RCC 7860 (cell line): ENCODE measurements around the gene PDCD1LG2.
"Not testable (repeated sequence)": the region's sequence is repeated elsewhere in the genome, so short reads cannot be mapped to it uniquely, and the experiment has no call there.

ENCODE experiments used
- DNase-seq: peaks from one replicate; pipeline ENCODE4 v3.0.0-alpha.2; 2015; ENCODE audit warnings: low spot score
- FAIRE-seq: peaks from 2 replicates; lab custom pipeline; 2012; peaks lifted over from hg19 to GRCh38; lab: Jason Lieb, UNC

PDCD1LG2 gene

DNA sequence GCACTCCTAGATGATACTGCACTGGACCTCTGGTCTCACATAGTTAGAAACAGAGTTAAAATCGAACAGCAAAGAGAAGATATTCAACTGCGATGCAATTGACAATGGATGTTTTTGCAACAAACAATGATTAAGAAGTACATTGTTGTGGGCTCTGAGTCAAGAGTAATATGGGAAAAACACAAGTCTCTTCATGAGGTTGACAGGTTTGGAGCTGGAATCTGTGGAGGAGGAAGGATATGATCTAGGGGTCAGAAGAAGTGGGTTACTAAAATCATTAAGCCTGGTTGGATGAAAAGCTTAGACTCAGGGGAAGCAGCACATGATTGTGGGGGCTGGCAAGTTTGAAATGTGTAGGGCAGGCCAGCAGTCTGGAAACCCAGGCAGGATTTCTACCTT, 53.1 kb downstream of the PDCD1LG2 start:
- FAIRE-seq: no peak
- no peak for DNase-seq

DNA sequence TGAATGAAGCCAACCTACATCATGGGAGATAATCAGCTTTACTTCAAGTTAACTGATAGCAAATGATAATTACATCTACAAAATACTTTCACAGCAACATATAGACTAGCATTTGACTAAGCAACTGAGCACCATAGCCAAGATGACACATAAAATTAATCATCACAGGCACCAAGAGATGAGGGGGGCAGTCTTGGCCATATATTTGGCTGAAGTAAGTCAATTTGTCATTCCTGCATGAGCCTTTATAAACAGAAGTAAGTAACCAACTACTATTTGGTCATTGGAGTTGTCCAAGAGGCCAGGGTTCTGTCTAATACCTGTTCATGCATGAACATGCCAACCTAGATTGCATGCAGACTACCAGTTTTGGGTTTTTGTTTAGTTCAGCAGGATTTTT, 53.6 kb downstream of the PDCD1LG2 start:
- FAIRE-seq (peak; percentile 35), DNase-seq (peak; percentile 50)

DNA sequence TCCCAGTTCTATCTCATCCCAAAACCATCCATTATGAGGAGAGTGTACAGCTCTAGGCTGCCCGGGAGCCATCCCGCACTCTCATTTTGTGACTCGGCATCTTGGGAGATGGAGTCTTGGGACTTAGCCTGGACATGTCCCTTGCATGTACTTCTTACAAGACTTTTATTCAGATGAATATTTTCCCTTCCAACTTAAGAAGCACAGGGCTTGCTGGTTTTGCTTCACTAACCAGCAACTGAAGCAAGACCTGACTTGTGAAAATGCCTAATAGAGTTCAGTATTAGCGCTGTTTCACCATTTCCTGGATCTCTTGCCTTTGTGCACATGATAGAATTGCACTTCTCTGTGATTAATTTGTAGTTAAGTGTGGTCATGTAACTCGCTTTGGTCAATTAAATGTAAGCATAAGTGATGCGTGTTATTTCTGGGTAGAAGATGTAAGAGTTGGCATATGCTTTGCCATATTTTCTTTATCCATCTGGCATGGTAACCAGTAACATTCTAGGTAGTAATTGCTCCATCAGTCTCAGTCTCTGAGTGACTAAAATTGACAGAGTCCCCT, 55.8 kb downstream of the PDCD1LG2 start:
- peak; percentile 83 for FAIRE-seq
- peak; percentile 41 for DNase-seq

DNA sequence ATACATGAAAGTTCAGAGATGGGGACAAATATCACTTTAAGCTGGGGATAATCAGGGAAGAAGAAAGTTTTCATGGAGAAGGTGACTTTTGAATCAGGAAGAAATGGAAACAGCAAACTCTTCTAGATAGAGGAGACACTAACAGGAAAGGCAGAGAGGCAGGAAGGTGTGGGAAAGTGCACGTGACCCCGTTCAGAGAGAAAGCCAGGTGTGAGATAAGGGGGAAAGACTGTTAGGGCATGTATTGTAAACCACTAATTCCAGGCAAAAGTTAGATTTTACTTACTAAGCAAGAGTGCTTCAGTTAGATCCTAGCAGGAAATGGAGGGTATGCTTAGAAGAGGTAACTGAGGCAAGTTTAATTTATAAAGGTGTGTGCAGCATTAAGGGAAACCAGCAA, 58.5 kb downstream of the PDCD1LG2 start:
- FAIRE-seq (no peak), DNase-seq (no peak)

DNA sequence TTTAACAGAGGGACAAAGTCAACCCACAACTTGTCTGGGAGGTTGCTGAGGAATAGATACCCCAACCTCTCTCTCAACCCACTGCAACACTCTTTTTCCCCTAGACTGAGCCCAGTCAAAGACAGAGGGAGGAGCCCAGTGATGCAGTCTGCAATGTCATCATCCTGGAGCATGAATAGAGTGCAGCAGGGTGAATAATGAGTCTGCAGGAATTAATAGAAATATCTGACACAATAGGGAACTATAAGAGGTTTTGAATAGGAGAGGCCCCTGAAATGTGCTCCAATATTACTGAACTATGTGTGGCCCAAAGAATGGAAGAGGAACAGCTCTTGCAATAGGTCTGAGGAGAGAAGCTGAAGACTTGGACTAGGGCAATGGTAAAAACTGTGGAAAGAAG, 59.1 kb downstream of the PDCD1LG2 start:
- DNase-seq: no peak
- FAIRE-seq: no peak

DNA sequence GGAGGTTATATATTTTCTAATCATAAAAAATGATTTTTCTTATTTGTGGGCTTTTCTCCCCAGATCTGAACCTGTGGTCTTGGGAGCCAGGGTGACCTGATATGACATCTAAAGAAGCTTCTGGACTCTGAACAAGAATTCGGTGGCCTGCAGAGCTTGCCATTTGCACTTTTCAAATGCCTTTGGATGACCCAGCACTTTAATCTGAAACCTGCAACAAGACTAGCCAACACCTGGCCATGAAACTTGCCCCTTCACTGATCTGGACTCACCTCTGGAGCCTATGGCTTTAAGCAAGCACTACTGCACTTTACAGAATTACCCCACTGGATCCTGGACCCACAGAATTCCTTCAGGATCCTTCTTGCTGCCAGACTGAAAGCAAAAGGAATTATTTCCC, 59.6 kb downstream of the PDCD1LG2 start:
- no peak for FAIRE-seq
- no peak for DNase-seq

DNA sequence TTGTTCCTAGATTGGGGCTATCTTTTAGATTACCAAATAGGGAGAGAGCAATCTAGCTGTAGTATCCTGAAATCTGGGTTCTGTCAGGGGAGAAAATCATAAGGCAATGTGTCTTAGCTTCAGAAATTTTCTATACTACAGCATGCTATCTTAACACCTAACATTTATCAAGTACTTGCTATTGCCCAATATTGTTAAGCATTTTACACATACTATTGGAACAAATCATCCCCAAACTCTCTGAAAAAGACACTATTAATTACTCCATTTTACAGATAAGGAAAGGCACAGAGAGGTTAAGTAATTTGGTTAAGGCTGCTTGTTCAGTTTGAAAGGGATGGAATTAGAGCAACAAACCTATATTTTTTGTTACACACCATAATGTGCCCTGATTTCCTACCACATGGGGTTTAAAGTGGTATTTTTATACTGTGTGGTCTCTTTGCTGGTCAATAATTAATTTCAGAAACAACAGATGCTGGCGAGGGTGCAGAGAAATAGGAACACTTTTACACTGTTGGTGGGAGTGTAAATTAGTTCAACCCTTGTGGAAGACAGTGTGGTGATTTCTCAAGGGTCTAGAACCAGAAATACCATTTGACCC, 61.4 kb downstream of the PDCD1LG2 start:
- FAIRE-seq: no peak

DNA sequence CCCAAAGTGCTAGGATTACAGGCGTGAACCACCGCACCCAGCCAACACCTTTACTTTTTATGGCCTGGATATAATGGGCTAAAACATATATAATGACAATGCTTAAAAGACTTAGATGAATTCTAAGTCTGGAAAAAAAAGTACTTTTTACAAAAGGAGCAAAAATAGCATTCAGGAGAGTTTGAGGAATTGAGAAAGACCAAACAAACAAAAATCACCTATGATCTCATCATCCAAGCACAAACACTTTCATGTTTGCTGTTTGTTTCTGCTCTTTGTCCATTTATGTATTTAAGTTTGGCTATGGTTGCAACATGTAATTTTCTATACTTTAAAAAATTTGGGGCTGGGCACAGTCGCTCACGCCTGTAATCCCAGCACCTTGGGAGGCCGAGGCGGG, 63.8 kb downstream of the PDCD1LG2 start:
- FAIRE-seq: no peak

More for the DNA sequence above, 61.4 kb downstream of the PDCD1LG2 start:
- no peak for DNase-seq

DNA sequence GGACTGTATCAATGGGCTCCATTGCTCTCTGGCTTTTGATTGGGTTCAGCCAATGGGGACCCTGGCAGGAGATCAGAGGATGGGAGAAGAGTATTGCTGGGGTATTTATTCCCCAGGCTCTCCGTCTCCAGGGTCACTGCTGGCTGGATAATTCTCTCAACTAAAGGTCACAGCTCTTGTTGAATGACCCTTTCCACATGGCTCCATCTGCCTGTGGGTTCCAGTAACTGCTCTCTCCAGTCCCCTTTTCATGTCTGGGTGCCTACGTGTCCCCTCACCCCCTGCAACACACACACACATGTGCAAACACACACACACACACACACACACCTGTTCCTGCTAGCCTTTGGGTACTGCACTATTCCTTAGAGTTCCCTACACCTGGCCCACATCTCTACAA, 64.7 kb downstream of the PDCD1LG2 start:
- no peak for FAIRE-seq
- no peak for DNase-seq

More for the DNA sequence above, 63.8 kb downstream of the PDCD1LG2 start:
- DNase-seq: no peak

DNA sequence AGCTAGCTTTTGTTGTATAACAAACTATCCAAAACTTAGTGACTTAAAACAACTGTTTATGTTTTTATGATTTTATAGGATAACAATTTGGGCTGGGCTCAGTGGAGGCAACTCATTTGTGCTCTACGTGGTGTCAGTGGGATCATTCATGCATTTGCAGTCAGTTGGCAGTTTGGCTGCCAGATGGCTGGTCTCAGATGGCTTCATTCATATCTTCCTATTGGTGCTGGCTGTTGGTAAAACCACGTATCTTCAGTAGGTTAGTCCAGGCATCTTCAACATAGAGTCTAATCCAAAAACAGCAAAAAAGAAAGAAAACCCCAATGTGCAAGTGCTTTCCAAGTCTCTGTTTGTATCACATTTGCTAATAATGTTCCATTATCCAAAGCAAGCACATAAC, 66.9 kb downstream of the PDCD1LG2 start:
- DNase-seq (no peak), FAIRE-seq (no peak)

DNA sequence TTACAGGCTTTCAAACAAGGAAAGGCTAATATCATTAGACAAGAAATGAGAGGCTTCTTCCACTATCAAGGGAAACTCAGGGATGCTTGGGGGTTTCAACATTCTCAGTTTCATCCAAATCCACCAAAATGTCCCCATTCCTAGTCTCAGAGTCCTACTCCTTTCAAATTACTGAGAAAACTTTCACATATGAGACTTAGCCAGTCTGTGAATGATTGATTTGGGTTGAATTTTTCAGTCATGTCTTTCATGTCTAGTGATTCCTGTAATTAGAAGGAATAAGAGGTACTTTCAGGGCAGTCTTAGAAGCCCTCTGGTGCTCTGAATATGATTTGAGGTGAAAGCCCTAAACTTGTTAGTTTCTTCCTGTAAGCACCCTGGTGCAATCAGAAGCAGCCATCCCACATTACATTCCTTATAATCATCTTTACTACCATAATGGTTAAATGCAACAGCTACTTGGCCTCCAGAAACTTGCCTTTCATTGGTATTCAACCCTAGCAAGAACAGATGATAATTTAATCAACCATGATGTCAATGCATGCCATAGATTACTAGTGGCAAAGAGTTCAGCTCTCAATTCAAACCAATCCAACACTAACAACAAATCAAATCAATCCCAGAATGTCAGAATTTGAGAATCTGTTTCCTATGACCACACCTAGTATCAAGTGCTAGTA, 67.8 kb downstream of the PDCD1LG2 start:
- no peak for FAIRE-seq
- DNase-seq: no peak

DNA sequence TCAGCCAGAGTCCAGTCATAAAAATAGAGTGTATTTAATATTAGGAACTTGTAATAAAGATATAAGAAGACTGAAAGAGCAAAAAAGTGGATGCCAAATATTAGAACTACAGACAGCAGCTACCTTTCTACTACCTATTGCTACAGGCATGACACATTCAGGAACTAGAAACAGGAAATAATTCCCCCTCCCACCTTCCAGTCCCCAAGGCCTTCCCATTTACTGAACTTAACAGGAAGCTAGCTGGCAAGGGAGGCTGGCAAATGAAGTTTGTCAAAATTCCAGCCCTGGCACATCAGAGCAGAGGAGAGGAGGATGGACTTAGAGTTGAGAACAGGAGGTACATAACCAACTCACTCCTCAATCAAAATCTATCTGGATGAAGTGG, 68.4 kb downstream of the PDCD1LG2 start:
- no peak for FAIRE-seq
- DNase-seq: no peak

DNA sequence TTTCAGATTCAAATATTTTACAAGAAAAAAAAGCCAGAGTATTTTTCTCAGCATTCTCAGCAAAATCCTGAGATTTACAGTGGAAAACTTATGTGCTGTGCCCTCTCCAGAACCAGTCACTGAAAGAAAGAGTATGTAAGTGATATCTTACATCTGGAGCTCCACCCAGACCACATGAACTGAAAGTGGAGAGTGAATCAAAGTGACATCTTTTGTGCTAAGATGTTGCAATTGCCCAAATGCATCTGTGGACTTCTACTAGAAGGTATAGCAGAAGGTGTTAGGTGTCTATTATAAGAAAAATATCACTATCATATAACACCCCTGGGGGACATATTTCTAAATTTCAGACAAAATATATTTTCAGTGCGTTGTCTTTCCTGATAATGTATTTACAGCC, 69.5 kb downstream of the PDCD1LG2 start:
- FAIRE-seq: no peak

DNA sequence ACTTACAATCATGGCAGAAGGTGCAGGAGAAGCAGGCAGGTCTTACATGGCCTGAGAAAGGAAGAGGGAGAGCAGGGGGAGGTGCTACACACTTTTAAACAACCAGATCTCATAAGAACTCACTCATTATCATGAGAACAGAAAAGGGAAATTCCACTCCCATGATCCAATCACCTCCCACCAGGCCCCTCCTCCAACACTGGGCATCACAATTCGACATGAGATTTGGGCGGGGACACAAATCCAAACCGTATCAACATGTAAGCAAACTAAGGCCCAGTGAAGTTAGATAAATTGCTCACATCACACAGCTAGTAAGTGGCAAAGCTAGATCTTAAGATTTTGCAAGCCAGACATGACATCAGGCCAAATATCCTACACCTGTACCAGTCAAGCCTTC, 70.3 kb downstream of the PDCD1LG2 start:
- no peak for FAIRE-seq
- DNase-seq: no peak

More for the DNA sequence above, 69.5 kb downstream of the PDCD1LG2 start:
- DNase-seq: no peak

DNA sequence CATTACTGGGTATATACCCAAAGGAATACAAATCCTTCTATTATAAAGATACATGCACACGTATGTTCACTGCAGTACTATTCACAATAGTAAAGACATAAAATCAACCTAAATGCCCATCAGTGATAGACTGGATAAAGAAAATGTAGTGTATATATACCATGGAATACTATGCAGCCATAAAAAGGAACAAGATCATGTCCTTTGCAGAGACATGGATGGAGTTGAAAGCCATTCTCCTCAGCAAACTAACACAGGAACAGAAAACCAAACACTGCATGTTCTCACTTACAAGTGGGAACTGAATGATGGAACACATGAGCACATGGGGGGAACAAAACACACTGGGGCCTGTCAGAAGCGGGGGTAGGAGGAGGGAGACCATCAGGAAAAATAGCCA, 71.4 kb downstream of the PDCD1LG2 start:
- FAIRE-seq, DNase-seq: not testable (repeated sequence)

DNA sequence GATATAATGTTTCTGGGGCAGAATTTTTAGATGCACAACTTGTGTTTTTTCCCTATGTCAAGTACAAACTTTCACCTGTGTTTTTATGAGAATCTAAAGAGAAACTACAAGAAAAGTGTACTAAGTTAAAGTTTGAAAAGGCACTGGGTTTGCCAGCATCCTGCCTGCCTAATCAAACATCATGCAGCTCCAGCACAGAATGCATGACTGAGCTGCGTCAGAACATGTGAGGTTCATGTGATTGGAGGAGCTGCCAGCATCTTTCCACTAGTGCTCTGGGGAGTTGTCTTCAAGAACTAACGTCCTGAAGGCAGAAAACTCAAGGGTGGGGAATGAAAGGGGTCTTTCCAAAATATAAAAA, 72.5 kb downstream of the PDCD1LG2 start:
- DNase-seq: no peak

DNA sequence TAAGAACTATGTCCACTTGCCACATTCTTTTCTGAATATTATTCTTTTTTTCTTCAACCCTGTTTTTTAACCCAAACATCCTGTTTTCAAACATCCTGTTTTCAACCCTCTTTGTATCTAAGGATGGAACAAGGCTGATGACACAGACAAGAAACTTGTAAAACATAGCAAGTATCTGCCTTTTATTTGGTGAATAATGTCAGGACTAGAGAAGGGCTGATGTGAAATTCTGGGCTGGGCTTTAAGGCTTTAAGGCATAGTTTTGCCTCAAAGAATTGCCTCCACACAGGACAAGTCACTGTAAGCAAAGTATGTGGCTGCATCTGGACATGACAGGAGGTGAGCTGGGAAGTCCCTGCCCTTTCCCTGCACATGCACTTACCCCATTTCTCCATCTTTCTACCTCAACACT, 76.1 kb downstream of the PDCD1LG2 start:
- FAIRE-seq (no peak), DNase-seq (no peak)

More for the DNA sequence above, 72.5 kb downstream of the PDCD1LG2 start:
- FAIRE-seq: no peak

DNA sequence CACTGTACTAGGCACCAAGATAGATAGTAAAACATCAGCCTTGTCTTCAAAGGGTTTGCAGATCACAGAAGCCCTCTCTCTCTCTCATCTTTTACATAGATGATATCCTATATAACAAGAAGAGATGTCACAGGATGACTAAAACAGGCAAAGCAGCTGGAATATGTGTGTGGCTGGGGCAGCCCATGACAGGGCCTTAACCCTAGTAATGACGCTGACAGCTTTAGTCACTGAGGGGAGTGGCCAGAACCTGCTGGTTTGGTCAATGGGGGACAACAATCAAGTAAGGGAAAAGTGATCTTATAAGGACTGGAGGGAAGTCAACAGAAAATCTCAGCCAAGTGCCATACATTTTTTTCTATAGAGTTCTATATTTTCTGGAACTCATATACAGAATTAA, 76.7 kb downstream of the PDCD1LG2 start:
- DNase-seq: peak; percentile 49
- FAIRE-seq: no peak

DNA sequence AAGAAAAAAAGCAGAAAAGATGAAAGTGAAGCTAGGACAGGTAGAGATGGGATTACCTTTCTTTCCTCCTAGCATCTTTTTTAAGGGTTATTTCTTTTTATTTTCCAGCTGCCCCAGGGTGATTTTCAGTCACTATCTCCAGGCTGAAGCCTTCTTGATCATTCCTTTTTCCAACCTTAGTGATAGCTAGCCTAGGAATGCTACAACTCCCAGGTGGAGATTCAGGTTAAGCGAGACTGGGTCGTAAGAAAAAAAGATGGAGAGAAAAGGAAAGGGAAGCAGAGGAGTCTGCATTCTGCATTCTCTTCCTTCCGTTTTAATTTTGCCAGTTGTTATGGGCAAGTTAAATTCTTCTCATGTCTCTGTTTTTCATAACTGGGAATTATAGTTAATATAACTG, 81.9 kb downstream of the PDCD1LG2 start:
- DNase-seq: no peak
- FAIRE-seq: no peak

DNA sequence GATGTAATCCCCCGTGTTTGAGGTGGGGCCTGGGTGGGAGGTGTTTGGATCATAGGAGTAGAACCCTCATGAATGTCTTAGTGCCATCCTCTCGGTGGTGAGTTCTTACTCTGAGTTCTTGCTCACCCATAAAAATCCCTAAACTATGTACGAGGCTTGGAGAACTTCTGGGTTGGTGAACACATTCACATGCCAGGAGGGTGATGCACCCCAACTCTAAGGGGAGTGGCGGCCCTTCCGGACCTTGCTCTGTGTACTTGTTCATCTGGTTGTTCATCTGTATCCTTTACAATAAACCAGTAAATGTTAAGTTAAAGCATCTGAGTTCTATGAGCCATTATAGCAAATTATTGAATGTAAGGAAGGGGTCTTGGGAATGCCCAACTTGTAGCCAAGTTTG, 82.6 kb downstream of the PDCD1LG2 start:
- no peak for FAIRE-seq

DNA sequence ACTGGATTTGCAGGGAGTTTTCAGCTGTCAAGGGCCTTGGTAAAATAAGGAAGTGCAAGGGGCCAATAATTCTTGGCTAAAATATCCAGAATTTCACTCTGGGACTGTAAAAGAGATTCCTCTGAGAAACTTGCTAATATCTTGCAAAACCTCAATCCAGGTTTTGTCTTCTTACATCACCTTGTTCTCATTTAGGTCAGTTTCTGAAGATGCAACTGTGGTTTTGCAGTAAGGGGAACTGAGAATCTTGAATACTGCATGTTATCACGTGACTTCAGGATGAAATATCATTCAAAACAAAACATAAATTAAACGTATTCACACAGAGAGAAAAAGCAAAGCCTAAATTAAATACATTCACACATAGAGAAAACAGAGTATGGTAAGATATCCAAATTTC, 83.6 kb downstream of the PDCD1LG2 start:
- DNase-seq (no peak), FAIRE-seq (no peak)

More for the DNA sequence above, 82.6 kb downstream of the PDCD1LG2 start:
- DNase-seq: no peak

DNA sequence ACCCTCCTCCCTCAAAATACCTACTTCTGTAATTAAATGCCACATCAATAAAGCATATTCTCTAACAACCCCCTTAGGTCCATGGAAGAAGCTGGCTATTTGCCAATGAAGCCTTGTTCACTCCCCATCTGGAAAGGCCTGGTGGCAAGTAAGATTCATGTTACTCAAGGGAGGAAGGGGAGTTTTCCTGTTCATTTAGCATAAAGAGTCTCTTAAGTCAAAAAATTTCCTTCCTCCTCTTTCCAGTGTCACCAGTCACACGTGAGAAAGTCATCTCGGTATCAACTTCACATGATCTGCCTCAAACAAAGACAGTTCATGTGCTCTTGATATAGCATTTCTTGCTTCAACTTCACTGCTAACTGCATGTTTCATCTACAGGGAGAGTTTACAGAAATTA, 85.8 kb downstream of the PDCD1LG2 start:
- DNase-seq (no peak), FAIRE-seq (no peak)
